HCT116 (cell line): ENCODE measurements around the gene SOBP. TPM values are rescaled to one million over a fixed set of nuclear protein-coding genes. Genes with fewer than 3 reads are reported as not detected.

ENCODE experiments used
- ATAC-seq: fragments of 200-7000 bp; cut with Tn5 transposase; 2 replicates; pipeline ENCODE4 v1.9.1; 2020; ENCODE audit warnings: mild to moderate bottlenecking, moderate library complexity
- BruUV-seq: library from RNA; stranded (reverse); fragments of 400-500 nt; replicated peaks from 2 replicates; lab custom pipeline; 2021; lab: Mats Ljungman, UMichigan
- CTCF ChIA-PET: fragments of 300-600 bp; sonication (Branson Sonifier 250); formaldehyde crosslinking; loops from one replicate; lab custom pipeline; 2021; ENCODE audit warnings: antibody characterized with exemption; lab: Charles Lee
- POLR2A ChIA-PET: fragments of 300-600, 350-600 bp; sonication (Branson Sonifier 250); formaldehyde crosslinking; loops from one replicate; lab custom pipeline; 2021; ENCODE audit warnings: antibody characterized with exemption; lab: Charles Lee
- RAD21 ChIA-PET, 2 experiments: fragments of 300-600 bp; sonication (Branson Sonifier 250); formaldehyde crosslinking; loops; one replicate each; lab custom pipeline; 2023; ENCODE audit warnings: low total read pairs in 2 of 2; ENCODE audit not compliant: uncharacterized antibody in 2 of 2, unreplicated experiment in 2 of 2, low non-redundant PET in 1 of 2; lab: Charles Lee
- DNase-seq: peaks from one replicate; pipeline ENCODE4 v3.0.0-alpha.2; 2010; ENCODE audit warnings: low read depth, low spot score
- H2AFZ ChIP-seq: fragments of 200-600 bp; shearing (Covaris generic), sonication (generic); 2 replicates; pipeline ENCODE4 v1.6.1; 2017; ENCODE audit warnings: low read depth, mixed run types, mixed read lengths, antibody characterized with exemption, low read length; ENCODE audit not compliant: poor library complexity, severe bottlenecking
- H3K27ac ChIP-seq: 2 replicates; pipeline ENCODE4 v1.5.1; 2012; ENCODE audit warnings: low read depth, low read length
- H3K27me3 ChIP-seq: fragments of 200-600 bp; sonication (generic); 2 replicates; pipeline ENCODE4 v1.6.1; 2016; ENCODE audit warnings: mixed run types, low read length, mixed read lengths; ENCODE audit not compliant: insufficient read depth
- H3K36me3 ChIP-seq, 2 experiments: fragments of 200-500 bp in 1 of 2; fragments of 200-600 bp in 1 of 2; sonication (Bioruptor generic) in 1 of 2; sonication (generic) in 1 of 2; 2 replicates each; pipeline versions ENCODE4 v1.5.1 to v1.6.1; 2014 to 2016; ENCODE audit warnings: low read length in 2 of 2, inconsistent platforms in 1 of 2, mixed read lengths in 1 of 2, mixed run types in 1 of 2; ENCODE audit not compliant: insufficient read depth in 2 of 2, control insufficient read depth in 1 of 2
- H3K4me1 ChIP-seq, 2 experiments: fragments of 200-600 bp in 1 of 2; sonication (generic) in 1 of 2; 2 replicates each; pipeline versions ENCODE4 v1.5.1 to v1.6.1; 2012 to 2017; ENCODE audit warnings: low read length in 2 of 2, inconsistent platforms in 1 of 2, mild to moderate bottlenecking in 1 of 2, mixed read lengths in 1 of 2, mixed run types in 1 of 2, moderate library complexity in 1 of 2; ENCODE audit not compliant: insufficient read depth in 2 of 2, control insufficient read depth in 1 of 2
- H3K4me2 ChIP-seq: fragments of 200-600 bp; sonication (generic); 2 replicates; pipeline ENCODE4 v1.6.1; 2017; ENCODE audit warnings: mixed run types, low read length, mixed read lengths
- H3K4me3 ChIP-seq, 2 experiments: fragments of 200-600 bp in 1 of 2; sonication (generic) in 1 of 2; replicated peaks in 1 of 2; 2 replicates each; pipeline ENCODE4 v1.5.1; 2011 to 2016; ENCODE audit warnings: low read length in 2 of 2, control low read depth in 1 of 2, low read depth in 1 of 2, mild to moderate bottlenecking in 1 of 2, mixed read lengths in 1 of 2, mixed run types in 1 of 2
- H3K79me2 ChIP-seq: fragments of 200-600 bp; sonication (generic); 2 replicates; pipeline ENCODE4 v1.6.1; 2017; ENCODE audit warnings: mild to moderate bottlenecking, mixed run types, low read length, moderate library complexity, mixed read lengths; ENCODE audit not compliant: insufficient read depth
- H3K9ac ChIP-seq: fragments of 200-600 bp; sonication (generic); 2 replicates; pipeline ENCODE4 v1.6.1; 2016; ENCODE audit warnings: low read length, mixed read lengths
- H3K9me2 ChIP-seq: fragments of 200-600 bp; sonication (generic), shearing (Covaris generic); 2 replicates; pipeline ENCODE4 v1.6.1; 2017; ENCODE audit warnings: mixed run types, mild to moderate bottlenecking, moderate library complexity; ENCODE audit not compliant: insufficient read depth
- H3K9me3 ChIP-seq, 2 experiments: fragments of 200-500 bp in 1 of 2; fragments of 200-600 bp in 1 of 2; sonication (Bioruptor generic) in 1 of 2; sonication (generic) in 1 of 2; 2 replicates each; pipeline ENCODE4 v1.6.1; 2014 to 2017; ENCODE audit warnings: low read length in 2 of 2, mixed read lengths in 2 of 2, inconsistent platforms in 1 of 2, low read depth in 1 of 2, mild to moderate bottlenecking in 1 of 2, mixed run types in 1 of 2, moderate library complexity in 1 of 2; ENCODE audit not compliant: control insufficient read depth in 1 of 2, insufficient read depth in 1 of 2
- H4K20me1 ChIP-seq: fragments of 200-600 bp; sonication (generic), shearing (Covaris generic); 2 replicates; pipeline ENCODE4 v1.6.1; 2017; ENCODE audit warnings: mixed run types, mild to moderate bottlenecking, moderate library complexity; ENCODE audit not compliant: insufficient read depth
- CBX3 ChIP-seq: IDR thresholded peaks from 2 replicates; pipeline ENCODE4 v1.6.1; 2012; ENCODE audit warnings: low read depth
- CEBPB ChIP-seq: IDR thresholded peaks from 2 replicates; pipeline ENCODE4 v1.6.1; 2012; ENCODE audit warnings: low read depth
- EGR1 ChIP-seq: IDR thresholded peaks from 2 replicates; pipeline ENCODE4 v1.6.1; 2012; ENCODE audit warnings: low read depth
- ELF1 ChIP-seq: IDR thresholded peaks from 2 replicates; pipeline ENCODE4 v1.6.1; 2012; ENCODE audit warnings: low read depth, borderline replicate concordance
- EZH2 ChIP-seq: fragments of 200-600 bp; sonication (generic); IDR thresholded peaks from 2 replicates; pipeline ENCODE4 v1.6.1; 2017; ENCODE audit warnings: antibody characterized with exemption, mixed run types
- EZH2phosphoT487 ChIP-seq: fragments of 200-600 bp; IDR thresholded peaks from 2 replicates; pipeline ENCODE4 v1.6.1; 2018; ENCODE audit warnings: antibody characterized with exemption, borderline replicate concordance
- FOSL1 ChIP-seq: IDR thresholded peaks from 2 replicates; pipeline ENCODE4 v1.6.1; 2012; ENCODE audit warnings: low read depth
- POLR2AphosphoS5 ChIP-seq: IDR thresholded peaks from 2 replicates; pipeline ENCODE4 v1.6.1; 2011; ENCODE audit warnings: mild to moderate bottlenecking, low read depth, low read length, moderate library complexity
- SRF ChIP-seq: IDR thresholded peaks from 2 replicates; pipeline ENCODE4 v1.6.1; 2012; ENCODE audit warnings: low read depth
- TCF7L2 ChIP-seq: IDR thresholded peaks from 2 replicates; pipeline ENCODE4 v1.7.0; 2011; ENCODE audit warnings: borderline replicate concordance, inconsistent platforms; ENCODE audit not compliant: insufficient read depth, insufficient read length; ENCODE audit errors: extremely low read depth
- ZBTB33 ChIP-seq: IDR thresholded peaks from 2 replicates; pipeline ENCODE4 v1.6.1; 2011; ENCODE audit warnings: mild to moderate bottlenecking, low read length, moderate library complexity; ENCODE audit not compliant: insufficient replicate concordance; ENCODE audit errors: extremely low read depth
- ZFX ChIP-seq: fragments of 450-650 bp; IDR thresholded peaks from 2 replicates; pipeline ENCODE4 v1.6.1; 2017
- ZNF274 ChIP-seq: fragments of 200-500 bp; sonication (Bioruptor generic); IDR thresholded peaks from 2 replicates; pipeline ENCODE4 v1.6.1; 2014; ENCODE audit warnings: mild to moderate bottlenecking, low read depth, low read length, inconsistent platforms
- intact Hi-C: fragments of 100-400 bp; cut with micrococcal nuclease; formaldehyde crosslinking; loops from 2 replicates; pipeline ENCODE4 v1.10.0; 2022
- total RNA-seq: library from RNA; stranded (reverse); gene quantifications from one replicate; pipeline ENCODE4 v1.2.1, GENCODE V29; 2021; ENCODE audit not compliant: unreplicated experiment
- TF ChIP-seq, protein P1 (sequence below): IDR thresholded peaks from 2 replicates; pipeline ENCODE4 v1.6.1; 2012
- TF ChIP-seq, protein P2 (sequence below): IDR thresholded peaks from 2 replicates; pipeline ENCODE4 v1.6.1; 2012

Gene SOBP
- total RNA-seq, 1 experiment from 2014 or later, result 2.6 TPM

- RAD21 ChIA-PET, result no interaction called here
- BruUV-seq, result no TSS peak
- no peaks in the 10 kb centered on the region for H3K27me3 ChIP-seq
- TF ChIP-seq, protein P1, sequence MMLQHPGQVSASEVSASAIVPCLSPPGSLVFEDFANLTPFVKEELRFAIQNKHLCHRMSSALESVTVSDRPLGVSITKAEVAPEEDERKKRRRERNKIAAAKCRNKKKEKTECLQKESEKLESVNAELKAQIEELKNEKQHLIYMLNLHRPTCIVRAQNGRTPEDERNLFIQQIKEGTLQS, result no peak
- TF ChIP-seq ZFX (no peak), SRF (no peak), ZBTB33 (no peak), TCF7L2 (no peak), EGR1 (no peak), POLR2AphosphoS5 (no peak), EZH2phosphoT487 (no peak), CBX3 (no peak), ELF1 (no peak), CEBPB (no peak), ZNF274 (no peak), EZH2 (no peak), FOSL1 (no peak)
- TF ChIP-seq, protein P2, sequence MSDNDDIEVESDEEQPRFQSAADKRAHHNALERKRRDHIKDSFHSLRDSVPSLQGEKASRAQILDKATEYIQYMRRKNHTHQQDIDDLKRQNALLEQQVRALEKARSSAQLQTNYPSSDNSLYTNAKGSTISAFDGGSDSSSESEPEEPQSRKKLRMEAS, result no peak
- CTCF ChIA-PET, result no interaction called here
- no peaks in the 10 kb centered on the region for H3K4me1 ChIP-seq
- ATAC-seq (no peak), DNase-seq (no peak)
- H4K20me1 ChIP-seq, result no peaks in the 10 kb centered on the region
- no peaks in the 10 kb centered on the region for H3K9me3 ChIP-seq
- H3K4me2 ChIP-seq, result no peak overlapping the region
- no peak overlapping the region for H3K9ac ChIP-seq
- H3K36me3 ChIP-seq, result no peaks in the 10 kb centered on the region
- no peak overlapping the region for H2AFZ ChIP-seq
- no peak overlapping the region for H3K4me3 ChIP-seq
- intact Hi-C loops, result no loop called here
- H3K9me2 ChIP-seq, result no peaks in the 10 kb centered on the region
- H3K27ac ChIP-seq, result no peak overlapping the region
- no peaks in the 10 kb centered on the region for H3K79me2 ChIP-seq
- POLR2A ChIA-PET, result no interaction called here
Observed at GRCh38 chr6:107638493-107638892, 148.6 kb downstream of the SOBP start.
